Activated naive CD8-positive, alpha-beta T cell treated with anti-CD3 and anti-CD28 coated beads, Interleukin-2, amount 10 ng/mL, durations not matched to agents 7 days and 5 days (primary cell): ENCODE data around the gene STX3. TPM values are rescaled to one million over a fixed set of nuclear protein-coding genes. Genes with fewer than 3 reads are reported as not detected.
"Not testable (repeated sequence)": the region's sequence is repeated elsewhere in the genome, so short reads cannot be mapped to it uniquely, and the experiment has no call there.

Experiments
- ATAC-seq: fragments of 150-1000 bp; cut with Tn5 transposase; one replicate; pipeline ENCODE4 v1.10.0; 2021; ENCODE audit warnings: low read depth, moderate library complexity
- POLR2A ChIA-PET: fragments of 350-600 bp; sonication (Branson Sonifier 250); formaldehyde crosslinking; loops from one replicate; lab custom pipeline; 2021; ENCODE audit warnings: antibody characterized with exemption; lab: Charles Lee
- DNase-seq: peaks from one replicate; pipeline ENCODE4 v3.0.0; 2021
- H3K27ac Mint-ChIP-seq: one replicate; pipeline ENCODE4 v1.8.0; 2022; ENCODE audit warnings: mild to moderate bottlenecking, mixed read lengths
- H3K27me3 Mint-ChIP-seq: one replicate; pipeline ENCODE4 v1.8.0; 2022; ENCODE audit warnings: mild to moderate bottlenecking, moderate library complexity, mixed read lengths
- H3K36me3 Mint-ChIP-seq: one replicate; pipeline ENCODE4 v1.8.0; 2021; ENCODE audit warnings: mild to moderate bottlenecking, mixed read lengths
- H3K4me1 Mint-ChIP-seq: one replicate; pipeline ENCODE4 v1.8.0; 2021; ENCODE audit warnings: mixed read lengths
- H3K4me3 Mint-ChIP-seq: one replicate; pipeline ENCODE4 v1.8.0; 2022; ENCODE audit warnings: mild to moderate bottlenecking, moderate library complexity, mixed read lengths
- H3K9me3 Mint-ChIP-seq: one replicate; pipeline ENCODE4 v1.8.0; 2021; ENCODE audit warnings: mixed read lengths
- total RNA-seq, 2 experiments: library from RNA; stranded (reverse); gene quantifications; one replicate each; pipeline ENCODE4 v1.2.3, GENCODE V29; 2021

STX3 gene
- total RNA-seq, 2 experiments from 2014 or later, result 73.7 to 79.2 TPM

GRCh38 chr11:59779487-59779886, 24.3 kb downstream of the STX3 start:
- Mint-ChIP-seq H3K4me3 (no peak overlapping the region), H3K27ac (no peak overlapping the region), H3K4me1 (peaks cover 73% of the 10 kb centered on the region), H3K36me3 (peaks cover 80% of the 10 kb centered on the region), H3K27me3 (no peaks in the 10 kb centered on the region), H3K9me3 (peaks cover 10% of the 10 kb centered on the region)
- no peak for ATAC-seq
- POLR2A ChIA-PET, result no interaction called here
- DNase-seq, result no peak

- Mint-ChIP-seq H3K4me1 (peaks cover 69% of the 10 kb centered on the region), H3K36me3 (peaks cover 82% of the 10 kb centered on the region), H3K4me3 (peak overlapping the region; percentile 52), H3K9me3 (peaks cover 10% of the 10 kb centered on the region), H3K27ac (peak overlapping the region; percentile 81), H3K27me3 (no peaks in the 10 kb centered on the region)
- ATAC-seq, result no peak
- POLR2A ChIA-PET, result interaction anchor here (0.7 to 3.4 kb wide), 4 partner anchors 10 to 27 kb away, joined by 3 to 38 read pairs (median 16); no protein-coding TSS in a partner anchor
- DNase-seq, result no peak
Observed at GRCh38 chr11:59782080-59782479, 26.9 kb downstream of the STX3 start.

- Mint-ChIP-seq H3K27me3 (no peaks in the 10 kb centered on the region), H3K9me3 (peaks cover 10% of the 10 kb centered on the region), H3K27ac (peak overlapping the region; percentile 81), H3K4me3 (peak overlapping the region; percentile 62), H3K4me1 (peaks cover 69% of the 10 kb centered on the region), H3K36me3 (peaks cover 83% of the 10 kb centered on the region)
- DNase-seq, result peak; percentile 53
- POLR2A ChIA-PET, result interaction anchor here (0.6 to 6.4 kb wide), 11 partner anchors 9 to 167 kb away, joined by 3 to 73 read pairs (median 6); partner anchors contain the start of genes MRPL16, OSBP and STX3
- peak; percentile 81 for ATAC-seq
Observed at GRCh38 chr11:59783632-59784090, 28.5 kb downstream of the STX3 start.

- peak overlapping the region; percentile 62 for H3K4me3 Mint-ChIP-seq
- H3K4me1 Mint-ChIP-seq, result peaks cover 67% of the 10 kb centered on the region
- DNase-seq, H3K27me3 Mint-ChIP-seq, H3K9me3 Mint-ChIP-seq, ATAC-seq: not testable (repeated sequence)
- H3K27ac Mint-ChIP-seq, result peak overlapping the region; percentile 81
- POLR2A ChIA-PET, result interaction anchor here (1.0 to 6.4 kb wide), 8 partner anchors 10 to 168 kb away, joined by 4 to 73 read pairs (median 12); partner anchors contain the start of genes OSBP and STX3
- H3K36me3 Mint-ChIP-seq, result peaks cover 86% of the 10 kb centered on the region
Observed at GRCh38 chr11:59784441-59784840, 29.3 kb downstream of the STX3 start.

GRCh38 chr11:59785818-59786217, 30.6 kb downstream of the STX3 start:
- ATAC-seq, result no peak
- DNase-seq, result no peak
- Mint-ChIP-seq H3K27me3 (no peaks in the 10 kb centered on the region), H3K27ac (no peak overlapping the region), H3K4me1 (peaks cover 58% of the 10 kb centered on the region), H3K36me3 (peaks cover 83% of the 10 kb centered on the region), H3K4me3 (no peak overlapping the region), H3K9me3 (peaks cover 8% of the 10 kb centered on the region)
- POLR2A ChIA-PET, result interaction anchor here (0.7 to 6.4 kb wide), 6 partner anchors 12 to 31 kb away, joined by 3 to 73 read pairs (median 6); partner anchors contain the start of genes MRPL16 and STX3

GRCh38 chr11:59787255-59787588, 32.0 kb downstream of the STX3 start:
- no peak for ATAC-seq
- peaks cover 49% of the 10 kb centered on the region for H3K4me1 Mint-ChIP-seq
- H3K27ac Mint-ChIP-seq, result peak overlapping the region; percentile 18
- no peak overlapping the region for H3K4me3 Mint-ChIP-seq
- H3K36me3 Mint-ChIP-seq, result peaks cover 81% of the 10 kb centered on the region
- POLR2A ChIA-PET, result interaction anchor here (1.0 to 6.4 kb wide), 3 partner anchors 15 to 32 kb away, joined by 3 to 73 read pairs (median 9); partner anchors contain the start of genes MRPL16 and STX3
- no peak for DNase-seq
- no peaks in the 10 kb centered on the region for H3K27me3 Mint-ChIP-seq
- peaks cover 2% of the 10 kb centered on the region for H3K9me3 Mint-ChIP-seq

- no peak for DNase-seq
- Mint-ChIP-seq H3K36me3 (peaks cover 83% of the 10 kb centered on the region), H3K27ac (peak overlapping the region; percentile 7), H3K4me3 (no peak overlapping the region), H3K4me1 (peaks cover 45% of the 10 kb centered on the region), H3K27me3 (no peaks in the 10 kb centered on the region), H3K9me3 (no peaks in the 10 kb centered on the region)
- POLR2A ChIA-PET, result interaction anchor here (1.0 to 6.4 kb wide), 3 partner anchors 15 to 33 kb away, joined by 3 to 73 read pairs (median 4); partner anchors contain the start of gene STX3
- ATAC-seq, result no peak
Observed at GRCh38 chr11:59787816-59788215, 32.6 kb downstream of the STX3 start.

- Mint-ChIP-seq H3K4me3 (no peak overlapping the region), H3K27ac (no peak overlapping the region), H3K36me3 (peaks cover 71% of the 10 kb centered on the region)
Observed at GRCh38 chr11:59791639-59792038, 36.5 kb downstream of the STX3 start.

GRCh38 chr11:59792507-59792906, 37.3 kb downstream of the STX3 start:
- Mint-ChIP-seq H3K27me3 (no peaks in the 10 kb centered on the region), H3K27ac (peak overlapping the region; percentile 23), H3K4me1 (peaks cover 12% of the 10 kb centered on the region), H3K4me3 (no peak overlapping the region), H3K36me3 (peaks cover 68% of the 10 kb centered on the region), H3K9me3 (no peaks in the 10 kb centered on the region)
- no peak for DNase-seq
- ATAC-seq, result no peak
- POLR2A ChIA-PET, result no interaction called here

More at GRCh38 chr11:59791639-59792038, 36.5 kb downstream of the STX3 start:
- Mint-ChIP-seq H3K27me3 (no peaks in the 10 kb centered on the region), H3K4me1 (peaks cover 20% of the 10 kb centered on the region), H3K9me3 (no peaks in the 10 kb centered on the region)
- DNase-seq (no peak), ATAC-seq (no peak)
- POLR2A ChIA-PET, result no interaction called here

- Mint-ChIP-seq H3K4me1 (peaks cover 5% of the 10 kb centered on the region), H3K9me3 (no peaks in the 10 kb centered on the region), H3K27me3 (no peaks in the 10 kb centered on the region), H3K27ac (no peak overlapping the region), H3K36me3 (peaks cover 53% of the 10 kb centered on the region), H3K4me3 (no peak overlapping the region)
- DNase-seq (no peak), ATAC-seq (no peak)
- POLR2A ChIA-PET, result no interaction called here
Observed at GRCh38 chr11:59794417-59794816, 39.2 kb downstream of the STX3 start.

- Mint-ChIP-seq H3K4me3 (no peak overlapping the region), H3K4me1 (peaks cover 30% of the 10 kb centered on the region), H3K27ac (peak overlapping the region; percentile 58), H3K9me3 (no peaks in the 10 kb centered on the region), H3K36me3 (peaks cover 44% of the 10 kb centered on the region), H3K27me3 (no peaks in the 10 kb centered on the region)
- POLR2A ChIA-PET, result interaction anchor here (0.6 to 3.0 kb wide), 5 partner anchors 15 to 45 kb away, joined by 3 to 50 read pairs (median 4); partner anchors contain the start of gene STX3
- DNase-seq (no peak), ATAC-seq (no peak)
Observed at GRCh38 chr11:59800390-59801025, 45.3 kb downstream of the STX3 start.

- ATAC-seq (no peak), DNase-seq (no peak)
- Mint-ChIP-seq H3K9me3 (no peaks in the 10 kb centered on the region), H3K36me3 (peaks cover 40% of the 10 kb centered on the region), H3K4me1 (peaks cover 30% of the 10 kb centered on the region), H3K27ac (no peak overlapping the region), H3K4me3 (no peak overlapping the region), H3K27me3 (no peaks in the 10 kb centered on the region)
- POLR2A ChIA-PET, result interaction anchor here (0.6 to 3.0 kb wide), 12 partner anchors 9 to 238 kb away, joined by 3 to 50 read pairs (median 4); partner anchors contain the start of genes MRPL16 and STX3
Observed at GRCh38 chr11:59801160-59801706, 46.1 kb downstream of the STX3 start.

- H3K4me3 Mint-ChIP-seq, result no peak overlapping the region
- H3K27ac Mint-ChIP-seq, result peak overlapping the region; percentile 60
- peaks cover 47% of the 10 kb centered on the region for H3K36me3 Mint-ChIP-seq
- DNase-seq, result no peak
- no peaks in the 10 kb centered on the region for H3K27me3 Mint-ChIP-seq
- H3K9me3 Mint-ChIP-seq, result no peaks in the 10 kb centered on the region
- peak; percentile 49 for ATAC-seq
- POLR2A ChIA-PET, result interaction anchor here (0.5 to 3.0 kb wide), 8 partner anchors 8 to 132 kb away, joined by 3 to 50 read pairs (median 4); partner anchors contain the start of genes MRPL16 and STX3
- H3K4me1 Mint-ChIP-seq, result peaks cover 34% of the 10 kb centered on the region
Observed at GRCh38 chr11:59801981-59802638, 46.9 kb downstream of the STX3 start.
